Stimulated activated CD4-positive, alpha-beta T cell treated with anti-CD3 and anti-CD28 coated beads, Interleukin-2, amount 100 ng/mL, for 48 hours (primary cell): Measurements from ENCODE around the gene ABCB1.
"Not testable (repeated sequence)": the region's sequence is repeated elsewhere in the genome, so short reads cannot be mapped to it uniquely, and the experiment has no call there.

Experiments used
- DNase-seq, 2 donors: peaks; one replicate each; pipeline ENCODE4 v3.0.0-alpha.2; 2020

ABCB1 gene

DNA sequence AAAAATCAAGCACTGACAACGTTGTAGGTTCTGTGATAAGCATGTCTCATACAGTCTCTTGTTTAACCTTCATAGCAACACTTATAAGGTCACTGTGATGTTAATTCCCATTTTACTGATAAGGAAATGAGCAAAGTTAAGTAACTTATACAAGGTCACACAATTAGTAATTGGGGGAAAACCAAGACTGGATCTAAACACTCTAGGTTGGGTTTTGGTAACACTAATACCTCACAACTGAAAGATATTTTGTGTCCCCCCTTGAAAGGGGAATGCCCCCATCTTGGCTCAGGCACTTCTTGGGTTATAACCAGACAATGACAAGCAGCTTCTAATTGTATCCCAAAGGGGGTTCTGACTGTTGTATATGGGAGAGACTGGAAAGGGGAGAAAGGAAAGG, 89.2 kb downstream of the ABCB1 start:
- no peak for DNase-seq

DNA sequence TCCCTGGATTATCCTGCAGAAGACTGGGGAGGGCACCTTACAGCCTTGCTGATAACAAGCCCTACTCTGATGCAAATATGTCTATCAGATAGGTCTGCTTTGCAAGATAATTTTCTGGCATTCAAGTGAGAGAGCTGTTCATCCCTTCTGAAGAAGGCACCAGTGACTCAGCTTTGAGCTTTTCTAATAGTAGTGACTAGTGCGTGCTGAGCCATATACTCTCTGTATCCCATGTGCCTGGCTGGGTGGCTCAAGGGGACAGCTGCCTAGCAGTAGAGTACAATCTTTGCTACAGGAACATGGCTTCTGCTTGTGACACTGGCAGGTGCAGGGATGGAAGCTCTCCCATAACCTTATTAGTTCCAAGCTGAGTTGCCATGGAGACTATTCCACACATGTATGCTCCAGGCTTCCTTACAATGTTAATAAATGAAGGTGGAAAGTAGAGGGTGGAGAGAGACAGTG, 90.2 kb downstream of the ABCB1 start:
- DNase-seq = no peak

DNA sequence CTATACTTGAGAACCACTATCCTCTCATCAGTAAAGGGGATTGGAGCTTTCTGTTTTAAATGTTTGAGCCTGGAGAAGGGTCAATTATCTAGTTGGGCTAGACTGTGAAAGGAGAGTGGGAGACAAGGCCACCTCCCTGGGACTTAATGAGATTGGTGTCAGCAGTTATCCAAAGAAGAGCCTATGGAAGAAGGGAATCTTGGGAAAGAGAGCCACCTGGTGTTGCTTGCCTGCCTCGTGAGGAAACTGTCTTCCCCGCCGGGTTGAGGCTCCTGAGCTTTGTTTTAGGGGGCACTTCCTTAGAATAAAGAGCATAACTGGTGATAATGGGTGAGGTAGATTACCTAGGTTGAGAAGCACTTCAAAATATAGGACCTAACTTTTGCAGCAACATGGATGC, 93.2 kb downstream of the ABCB1 start:
- no peak for DNase-seq

DNA sequence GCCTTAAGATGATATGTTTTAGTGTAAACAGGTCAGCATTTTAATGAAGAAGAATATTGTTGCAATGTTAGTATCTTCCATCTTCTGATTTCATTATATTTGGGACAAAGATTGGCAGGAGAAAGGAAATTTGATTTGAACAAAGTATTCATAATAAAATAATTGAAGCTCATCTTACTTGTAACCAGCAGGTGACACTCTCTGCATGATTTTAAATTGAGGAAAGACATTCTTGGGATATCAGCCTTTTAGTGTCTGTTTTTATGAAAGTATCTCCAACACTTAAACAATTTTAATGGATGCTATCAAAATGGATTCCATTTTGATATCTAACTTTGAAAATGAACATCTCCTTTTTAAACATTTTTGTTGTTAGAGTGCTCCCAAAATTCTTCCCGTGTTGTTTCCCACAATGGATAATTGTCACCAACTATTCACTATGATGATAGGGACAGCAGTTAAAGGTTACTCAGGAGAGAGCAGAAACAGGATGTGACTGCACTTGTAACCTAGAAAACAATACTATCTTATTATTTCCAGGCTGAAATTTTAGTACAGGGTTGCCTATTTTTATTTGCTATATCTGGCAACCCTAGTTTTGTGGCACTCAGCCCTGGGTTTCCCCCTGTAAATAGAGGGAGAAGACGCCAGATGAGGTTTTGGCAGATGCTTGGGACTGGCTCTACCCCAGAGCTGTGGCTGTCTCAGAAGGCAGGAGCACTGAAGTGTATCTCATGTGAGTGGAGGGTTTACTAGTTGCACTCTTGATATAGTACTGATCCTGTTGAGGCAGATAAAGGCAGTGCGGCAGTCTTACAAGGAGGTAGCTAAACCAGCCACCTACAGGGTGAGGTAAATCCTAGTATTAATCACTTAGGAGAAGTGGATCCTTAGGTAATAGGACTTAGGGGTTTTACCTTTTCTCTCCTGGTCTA, 94.2 kb downstream of the ABCB1 start:
- DNase-seq = no peak

DNA sequence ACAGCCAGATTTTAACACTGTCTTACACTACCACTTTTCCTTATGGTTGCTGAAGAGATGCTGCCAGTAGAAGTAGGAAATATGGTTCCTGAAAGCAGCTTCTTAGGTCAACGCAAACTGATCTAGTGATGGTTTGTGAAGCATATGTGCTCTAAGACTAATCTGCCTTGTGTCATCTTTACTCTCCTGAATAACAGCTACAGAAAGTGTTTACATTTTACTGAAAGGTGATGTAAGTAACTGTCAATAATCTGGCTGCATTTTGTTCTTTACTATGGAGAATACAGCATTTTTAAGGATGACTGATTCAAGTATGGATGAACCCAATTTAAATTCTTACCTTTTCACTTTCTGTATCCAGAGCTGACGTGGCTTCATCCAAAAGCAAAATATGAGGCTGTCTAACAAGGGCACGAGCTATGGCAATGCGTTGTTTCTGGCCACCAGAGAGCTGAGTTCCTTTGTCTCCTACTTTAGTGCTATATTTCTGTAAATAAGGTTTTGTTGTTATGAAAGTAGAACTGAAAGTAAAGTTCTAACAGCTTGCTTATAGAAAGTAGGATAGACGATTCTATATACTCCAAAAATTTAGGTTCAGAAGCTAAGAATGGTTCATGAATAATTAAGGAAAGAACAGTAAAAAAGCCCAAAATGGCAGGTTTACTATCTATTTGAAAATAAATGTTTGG, 95.0 kb downstream of the ABCB1 start:
- DNase-seq = no peak

DNA sequence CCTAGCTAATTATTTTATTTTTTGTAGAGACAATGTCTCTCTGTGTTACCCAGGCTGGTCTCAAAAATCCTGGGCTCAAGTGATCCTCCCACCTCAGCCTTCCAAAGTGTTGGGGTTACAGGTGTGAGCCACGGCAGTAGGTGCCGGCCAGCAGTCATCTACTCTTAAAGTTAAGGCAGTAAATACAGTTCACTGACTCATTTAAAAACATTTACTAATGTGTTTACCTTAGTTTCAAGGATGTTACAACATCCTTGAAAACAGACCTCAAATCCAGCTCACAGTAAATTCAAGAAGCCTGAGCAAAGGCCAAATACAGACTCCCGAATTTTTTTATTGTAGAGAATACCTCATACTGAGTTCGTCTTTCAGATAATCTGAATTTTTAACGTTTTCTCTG, 95.6 kb downstream of the ABCB1 start:
- DNase-seq = no peak

DNA sequence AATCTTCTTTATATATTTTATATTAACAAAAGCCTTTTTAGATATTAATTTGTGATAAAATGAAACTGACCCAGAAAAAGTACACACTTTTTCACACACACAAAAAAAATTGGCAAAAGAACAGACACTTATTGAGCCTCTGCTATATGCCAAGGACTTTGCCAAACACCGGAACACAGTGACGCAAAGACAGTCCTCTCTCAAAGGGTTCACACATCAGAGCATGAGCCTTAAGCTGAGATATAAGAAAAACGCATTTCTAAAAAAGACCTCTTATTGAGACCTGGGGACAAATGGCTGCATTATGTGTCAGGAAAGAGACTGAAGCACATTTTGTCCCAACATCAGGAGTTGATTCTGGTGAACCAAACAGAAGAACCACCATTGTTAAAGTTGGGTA, 101.2 kb downstream of the ABCB1 start:
- no peak for DNase-seq

DNA sequence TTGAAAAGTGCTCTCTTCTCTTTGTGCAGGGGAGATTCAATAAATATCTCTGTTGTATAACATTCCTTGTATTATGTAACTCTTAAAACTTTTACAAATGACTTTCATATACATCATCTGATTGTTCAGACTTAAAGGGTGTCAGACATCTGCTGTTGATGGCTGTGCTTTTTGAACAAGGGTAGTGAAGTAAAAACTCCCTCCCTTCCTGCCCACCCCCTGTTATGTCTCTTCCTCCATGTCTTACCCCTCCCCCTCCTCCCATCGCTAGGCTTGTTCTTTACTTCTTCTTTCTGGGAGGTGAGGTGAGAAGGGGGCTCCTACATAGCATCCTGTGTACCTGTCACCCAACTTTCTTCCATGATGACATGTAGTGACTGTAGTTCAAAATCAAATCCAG, 101.8 kb downstream of the ABCB1 start:
- DNase-seq = no peak

DNA sequence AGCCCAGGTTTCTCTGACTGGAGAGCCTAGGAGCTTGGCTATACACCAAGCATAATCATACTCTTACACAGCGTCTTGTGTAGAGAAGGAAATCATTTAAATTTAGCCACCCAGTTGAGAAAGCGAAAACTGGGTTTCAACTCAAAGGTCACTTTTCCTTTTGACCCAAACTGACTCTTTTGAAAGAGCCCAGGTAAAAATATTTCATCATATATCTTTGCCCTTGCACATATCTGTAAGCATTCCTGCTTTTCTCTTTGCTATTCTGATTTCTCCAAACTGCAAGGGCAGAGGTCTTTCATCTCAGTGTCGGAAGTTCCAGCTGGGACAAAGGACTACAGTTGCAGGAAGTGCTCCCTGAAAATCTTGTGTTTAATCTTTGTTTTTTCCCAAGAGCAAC, 103.2 kb downstream of the ABCB1 start:
- DNase-seq = no peak

DNA sequence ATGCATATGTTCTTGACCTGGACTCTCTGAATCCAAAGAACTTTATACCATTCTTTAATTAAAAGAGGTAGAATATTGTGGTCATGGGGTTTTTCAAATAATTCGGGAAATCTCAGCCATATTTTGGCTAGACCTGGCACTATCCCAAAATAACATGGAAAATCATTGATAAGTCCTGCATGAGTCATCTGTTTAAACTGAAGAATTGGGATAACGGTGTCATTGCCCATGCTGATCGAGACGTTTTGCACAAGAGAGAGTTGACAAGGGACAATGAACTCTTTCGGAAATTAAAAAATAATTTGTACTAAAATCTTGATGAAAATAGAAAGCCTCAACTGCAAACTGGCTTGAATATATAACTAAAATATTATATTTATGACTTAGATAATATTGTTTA, 105.3 kb downstream of the ABCB1 start:
- no peak for DNase-seq

DNA sequence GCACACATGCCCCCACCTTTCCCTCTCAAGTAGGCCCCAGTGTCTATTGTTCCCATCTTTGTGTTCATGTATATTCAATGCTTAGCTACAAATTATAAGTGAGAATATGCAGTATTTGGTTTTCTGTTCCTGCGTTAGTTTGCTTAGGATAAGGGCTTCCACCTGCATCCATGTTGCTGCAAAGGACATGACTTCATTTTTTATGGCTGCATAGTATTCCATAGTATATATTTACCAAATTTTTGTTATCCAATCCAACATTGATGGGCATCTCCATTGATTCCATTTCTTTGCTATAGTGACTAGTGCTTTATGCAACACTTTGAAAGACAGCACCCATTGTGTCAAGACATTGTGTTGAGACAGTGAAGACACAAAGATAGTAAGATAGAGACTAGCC, 106.2 kb downstream of the ABCB1 start:
- no peak for DNase-seq

DNA sequence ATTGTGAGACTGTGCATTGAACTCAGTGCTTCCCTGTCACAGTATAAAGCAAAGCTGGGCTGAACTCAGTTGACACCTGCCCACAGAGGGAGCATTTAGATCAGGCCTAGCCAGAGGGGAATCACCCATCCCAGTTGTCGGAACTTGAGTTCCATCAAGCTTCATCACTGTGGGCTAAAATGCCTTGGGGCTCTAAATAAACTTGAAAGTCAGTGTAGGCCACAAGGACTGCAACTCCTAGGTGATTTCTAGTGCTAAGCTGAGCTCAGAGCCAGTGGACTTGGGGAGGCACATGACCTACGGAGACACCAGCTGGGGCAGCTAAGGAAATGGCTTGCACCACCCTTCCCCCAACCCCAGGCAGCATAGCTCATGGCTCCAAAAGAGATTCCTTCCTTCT, 117.6 kb downstream of the ABCB1 start:
- DNase-seq = no peak

DNA sequence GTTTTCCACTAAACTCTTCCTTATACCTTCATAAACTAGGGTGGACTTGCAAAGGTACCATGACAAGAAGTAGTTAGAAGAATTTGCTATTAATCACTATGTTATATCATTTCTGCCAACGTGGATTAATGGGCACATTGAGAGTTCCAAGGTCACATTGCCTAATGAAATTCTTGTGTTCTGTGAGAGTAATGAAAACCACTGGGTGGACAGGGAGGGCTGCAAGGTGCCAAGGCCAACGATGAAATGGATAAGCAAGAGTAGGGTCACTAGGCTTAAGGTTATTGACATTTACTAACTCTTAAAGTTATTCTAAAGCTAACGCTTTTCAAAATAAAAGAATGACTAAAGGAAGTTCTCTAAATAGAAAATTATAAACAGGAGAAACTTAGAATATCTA, 118.6 kb downstream of the ABCB1 start:
- no peak for DNase-seq

DNA sequence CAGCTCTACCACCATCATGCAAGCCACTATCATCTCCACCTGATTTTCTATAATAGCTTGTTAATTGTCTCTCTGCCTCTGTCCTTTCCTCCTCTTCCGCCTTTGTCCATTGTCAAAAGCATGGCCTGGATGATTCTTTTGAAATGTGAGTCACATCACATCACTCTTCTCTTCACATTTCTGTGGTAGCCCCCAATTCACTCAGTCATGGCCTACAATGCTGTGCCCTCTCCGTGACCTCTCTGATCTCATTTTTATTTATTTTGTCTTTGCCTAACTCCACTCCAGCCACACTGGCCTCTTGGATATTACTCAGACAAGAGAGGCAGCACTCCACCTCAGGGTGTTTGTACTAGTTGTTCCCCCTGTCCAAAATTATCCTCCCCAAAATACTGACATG, 120.3 kb downstream of the ABCB1 start:
- DNase-seq = no peak

DNA sequence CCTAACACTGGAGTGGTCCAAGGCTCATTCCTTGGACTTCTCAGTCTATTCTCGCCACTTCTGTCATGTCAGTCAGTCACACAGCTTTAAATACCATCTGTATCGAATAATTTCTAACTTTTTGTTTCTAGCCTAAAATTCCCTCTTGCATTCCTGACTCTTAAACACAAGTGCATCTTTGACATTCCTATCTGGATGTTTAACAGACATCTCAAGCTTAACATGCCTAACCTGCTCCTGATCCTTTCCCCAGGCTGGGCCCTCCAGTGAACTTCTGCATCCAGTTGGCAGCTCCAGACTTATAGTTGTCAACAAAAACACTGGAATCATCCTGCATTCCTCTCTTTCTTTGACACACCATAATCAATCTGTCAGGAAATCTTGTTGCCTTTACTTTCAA, 120.7 kb downstream of the ABCB1 start:
- DNase-seq = no peak

DNA sequence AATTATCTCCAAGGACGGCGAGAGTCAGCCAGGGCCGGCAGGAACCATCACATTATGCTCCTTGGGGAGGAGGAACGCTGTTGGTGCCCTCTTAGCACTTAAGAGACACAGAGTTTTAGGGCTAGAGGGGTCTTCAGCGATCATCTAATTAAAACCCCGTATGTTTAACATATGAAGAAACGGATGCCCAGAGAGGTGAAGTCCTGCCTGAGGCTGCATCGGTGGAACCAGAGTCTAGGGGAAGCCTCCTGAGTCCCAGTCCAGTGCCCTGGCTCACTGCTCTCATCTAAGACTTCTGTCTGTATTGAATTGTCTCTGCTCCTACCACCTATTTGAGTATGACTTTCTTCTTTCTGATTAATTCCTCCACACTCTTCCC, 124.5 kb downstream of the ABCB1 start:
- no peak for DNase-seq

DNA sequence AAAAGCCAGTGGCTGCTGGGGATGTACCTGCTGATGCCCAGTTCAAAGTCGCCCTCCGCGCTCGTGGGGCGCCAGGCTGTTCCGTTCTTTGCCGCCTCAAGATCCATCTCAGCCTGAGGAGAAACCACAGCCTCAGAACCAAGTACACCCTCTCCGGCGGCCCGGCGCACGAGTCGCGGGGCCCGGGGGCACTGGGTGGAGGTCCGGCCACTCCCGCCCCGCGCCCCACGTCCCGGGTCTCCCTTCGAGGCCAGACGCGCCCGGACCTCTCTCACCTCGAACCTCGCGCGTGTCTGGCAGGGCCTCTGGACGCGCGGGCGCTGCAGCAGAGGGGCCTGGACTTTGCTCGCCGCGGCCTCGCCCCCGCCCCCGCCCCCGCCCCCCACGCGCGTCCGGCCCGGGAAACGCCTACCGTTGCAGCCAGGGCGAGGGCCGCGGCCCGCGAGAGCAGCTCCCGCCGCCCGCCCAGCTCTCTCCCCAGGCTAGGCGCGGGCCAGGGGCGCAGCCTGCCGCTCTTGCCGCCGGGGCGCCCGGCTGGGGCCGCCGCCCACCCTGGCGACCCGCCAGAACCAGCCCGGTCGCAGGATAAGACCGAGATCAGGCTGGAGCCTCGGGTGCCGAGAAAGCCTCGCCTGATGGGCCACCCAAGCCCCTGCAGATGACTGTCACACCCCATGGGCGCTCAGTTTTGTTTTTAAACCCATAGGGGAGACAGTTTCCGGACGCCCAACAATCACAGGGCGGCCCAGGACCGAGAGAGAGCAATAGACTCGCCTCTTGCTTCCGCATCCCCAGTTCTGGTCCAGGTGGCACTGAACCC, 125.1 kb downstream of the ABCB1 start, which contains the start of gene ABCB4:
TSS of gene ABCB4 (minus strand) at position 322 of the 820 bp plus-strand sequence. CDS start at position 107, 215 bp downstream.
- DNase-seq = no peak

DNA sequence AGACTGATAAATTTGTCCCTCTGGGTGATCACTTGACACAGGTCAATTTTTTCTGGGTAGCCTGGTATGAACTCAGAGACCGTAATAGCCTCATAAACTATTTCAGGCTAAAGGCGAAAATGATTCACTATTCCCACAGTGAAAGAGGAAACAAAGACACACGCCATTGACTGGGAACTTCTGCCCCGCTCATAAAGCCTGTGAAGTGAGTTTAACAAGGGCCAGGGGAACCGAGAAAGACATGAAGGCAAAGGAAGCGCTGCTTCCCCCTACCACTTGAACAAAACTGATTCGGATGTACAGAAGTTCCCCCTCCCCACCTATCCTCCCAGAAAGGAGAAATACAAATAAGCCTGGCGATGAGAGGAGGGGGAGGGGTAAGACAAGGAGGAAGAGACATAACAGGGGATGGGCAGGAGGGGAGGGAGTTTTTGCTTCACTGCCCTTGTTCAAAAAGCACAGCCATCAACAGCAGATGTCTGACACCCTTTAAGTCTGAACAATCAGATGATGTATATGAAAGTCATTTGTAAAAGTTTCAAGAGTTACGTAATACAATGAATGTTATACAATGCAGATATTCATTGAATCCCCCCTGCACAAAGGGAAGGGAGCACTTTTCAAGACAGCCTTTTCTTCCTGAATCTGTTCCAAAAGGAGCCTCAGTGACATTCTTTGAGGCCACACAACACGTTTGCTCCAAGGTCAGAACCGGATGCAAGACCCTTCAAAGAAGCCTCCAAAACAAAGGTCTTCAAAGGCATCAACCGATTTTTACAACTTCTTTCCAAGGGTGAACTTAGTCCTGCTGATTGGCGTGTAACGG, 125.9 kb downstream of the ABCB1 start:
- no peak for DNase-seq

DNA sequence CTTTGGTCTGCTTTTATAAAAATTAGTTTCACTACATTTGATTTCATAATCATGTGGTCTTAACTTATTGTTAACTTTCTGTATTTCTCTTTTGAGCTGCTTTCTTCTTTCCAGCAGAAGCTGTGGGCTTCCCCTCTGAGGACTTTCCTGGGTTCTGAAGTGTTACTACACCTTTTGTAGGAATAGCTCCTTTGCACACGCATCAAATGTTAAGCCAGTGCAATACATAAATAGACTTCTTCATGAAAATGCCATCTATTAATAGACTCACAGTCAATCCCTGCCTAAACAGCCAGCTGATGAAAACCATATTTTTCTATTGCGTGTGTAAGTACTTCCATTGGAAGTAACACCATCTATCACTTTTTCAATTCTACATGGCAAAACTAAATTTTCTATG, 126.7 kb downstream of the ABCB1 start:
- DNase-seq = no peak

DNA sequence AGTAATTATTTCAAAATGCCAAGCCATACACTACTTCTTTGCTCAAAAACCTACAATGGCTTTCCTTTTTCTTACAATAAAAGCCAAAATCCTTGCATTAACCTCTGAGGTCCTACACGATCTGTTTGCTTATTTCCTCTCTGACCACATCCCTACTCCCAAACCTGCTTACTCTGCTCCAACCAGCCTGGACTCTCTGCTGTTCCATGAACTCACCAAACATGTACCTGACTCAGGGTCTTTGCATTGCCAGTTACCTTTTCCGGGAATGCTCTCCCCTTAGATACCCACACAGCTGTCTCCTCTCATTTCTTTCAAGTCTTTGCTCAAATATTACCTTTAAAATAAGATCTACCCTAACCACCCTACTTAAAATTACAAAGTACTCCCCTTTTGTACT, 127.5 kb downstream of the ABCB1 start:
- no peak for DNase-seq

DNA sequence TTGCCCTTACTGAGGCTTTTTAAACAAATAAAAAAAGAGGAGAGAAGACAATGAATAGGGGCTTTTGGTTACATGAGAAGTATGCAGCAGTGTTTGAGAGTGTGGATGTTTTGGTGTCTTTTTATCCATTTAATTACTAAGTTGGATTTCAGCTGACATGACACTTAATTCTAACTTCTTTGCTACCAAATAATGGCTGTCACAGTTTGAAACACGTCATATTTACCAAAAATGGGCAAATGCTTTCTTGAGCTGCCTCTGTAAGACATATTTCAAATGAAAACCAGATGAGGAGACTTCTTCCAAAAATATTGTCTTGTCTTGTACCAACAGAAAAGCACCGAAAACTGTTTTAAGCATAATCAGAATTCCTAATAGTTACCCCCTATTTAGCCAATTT, 129.2 kb downstream of the ABCB1 start:
- no peak for DNase-seq

DNA sequence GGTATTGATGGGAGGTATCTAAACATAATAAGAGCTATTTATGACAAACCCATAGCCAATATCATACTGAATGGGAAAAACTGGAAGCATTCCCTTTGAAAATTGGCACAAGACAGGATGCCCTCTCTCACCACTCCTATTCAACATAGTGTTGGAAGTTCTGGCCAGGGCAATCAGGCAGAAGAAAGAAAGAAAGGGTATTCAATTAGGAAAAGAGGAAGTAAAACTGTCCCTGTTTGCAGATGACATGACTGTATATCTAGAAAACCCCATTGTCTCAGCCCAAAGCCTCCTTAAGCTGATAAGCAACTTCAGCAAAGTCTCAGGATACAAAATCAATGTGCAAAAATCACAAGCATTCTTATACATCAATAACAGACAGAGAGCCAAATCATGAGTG, 131.5 kb downstream of the ABCB1 start:
- not testable (repeated sequence) for DNase-seq

DNA sequence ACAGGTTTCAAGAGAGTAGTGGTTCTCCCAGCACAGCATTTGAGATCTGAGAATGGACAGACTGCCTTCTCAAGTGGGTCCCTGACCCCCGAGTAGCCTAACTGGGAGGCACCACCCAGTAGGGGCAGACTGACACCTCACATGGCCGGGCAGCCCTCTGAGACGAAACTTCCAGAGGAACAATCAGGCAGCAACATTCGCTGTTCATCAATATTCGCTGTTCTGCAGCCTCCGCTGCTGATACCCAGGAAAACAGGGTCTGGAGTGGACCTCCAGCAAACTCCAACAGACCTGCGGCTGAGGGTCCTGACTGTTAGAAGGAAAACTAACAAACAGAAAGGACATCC, 135.2 kb downstream of the ABCB1 start:
- not testable (repeated sequence) for DNase-seq
